Mesenchymal stem cell (in vitro differentiated cells and primary cell): ENCODE measurements around the gene ERBB3.

Experiments used
- DNase-seq: peaks from one replicate; pipeline ENCODE4 v3.0.0-alpha.2; 2013
- H2AFZ ChIP-seq: one replicate; pipeline ENCODE4 v1.6.1; 2013; ENCODE audit warnings: low read depth, mild to moderate bottlenecking, control low read depth, inconsistent platforms, low read length, moderate library complexity
- H2AK5ac ChIP-seq: 2 replicates; pipeline ENCODE4 v1.6.1; 2013; ENCODE audit warnings: low read length, moderate library complexity, mild to moderate bottlenecking, inconsistent platforms; ENCODE audit not compliant: severe bottlenecking
- H2BK120ac ChIP-seq: one replicate; pipeline ENCODE4 v1.6.1; 2013; ENCODE audit warnings: low read depth, mild to moderate bottlenecking, inconsistent platforms, low read length, moderate library complexity
- H2BK12ac ChIP-seq, 2 experiments: one replicate each; pipeline ENCODE4 v1.6.1; 2013; ENCODE audit warnings: inconsistent platforms in 2 of 2, low read length in 2 of 2, mild to moderate bottlenecking in 2 of 2, moderate library complexity in 2 of 2, control low read depth in 1 of 2
- H2BK15ac ChIP-seq: one replicate; pipeline ENCODE4 v1.6.1; 2013; ENCODE audit warnings: mild to moderate bottlenecking, low read depth, inconsistent platforms; ENCODE audit not compliant: poor library complexity, severe bottlenecking
- H2BK5ac ChIP-seq: 2 replicates; pipeline ENCODE4 v1.6.1; 2013; ENCODE audit warnings: low read depth, mild to moderate bottlenecking, low read length, control low read depth, inconsistent platforms; ENCODE audit not compliant: poor library complexity, severe bottlenecking
- H3K14ac ChIP-seq, 2 experiments: one replicate each; pipeline ENCODE4 v1.6.1; 2013; ENCODE audit warnings: inconsistent platforms in 2 of 2, low read length in 2 of 2, control low read depth in 1 of 2, mild to moderate bottlenecking in 1 of 2, moderate library complexity in 1 of 2
- H3K18ac ChIP-seq, 2 experiments: one replicate each; pipeline ENCODE4 v1.6.1; 2013; ENCODE audit warnings: inconsistent platforms in 2 of 2, low read length in 2 of 2, control low read depth in 1 of 2, low read depth in 1 of 2, mild to moderate bottlenecking in 1 of 2
- H3K23ac ChIP-seq, 2 experiments: one replicate each; pipeline ENCODE4 v1.6.1; 2013; ENCODE audit warnings: inconsistent platforms in 2 of 2, low read length in 2 of 2, mild to moderate bottlenecking in 2 of 2, moderate library complexity in 2 of 2, control low read depth in 1 of 2
- H3K27ac ChIP-seq: 2 replicates; pipeline ENCODE4 v1.5.1; 2013; ENCODE audit warnings: mild to moderate bottlenecking, moderate library complexity, low read length, control low read depth, inconsistent platforms; ENCODE audit not compliant: poor library complexity, severe bottlenecking
- H3K27me3 ChIP-seq, 2 experiments: 2 replicates each; pipeline versions ENCODE4 v1.6.1 to v1.7.0; 2013; ENCODE audit warnings: low read length in 2 of 2, mild to moderate bottlenecking in 2 of 2, moderate library complexity in 2 of 2, control low read depth in 1 of 2, inconsistent platforms in 1 of 2; ENCODE audit not compliant: control insufficient read depth in 1 of 2, insufficient read depth in 1 of 2
- H3K36me3 ChIP-seq, 2 experiments: 2 replicates each; pipeline versions ENCODE4 v1.6.1 to v1.7.0; 2013; ENCODE audit warnings: low read length in 2 of 2, control low read depth in 1 of 2, inconsistent platforms in 1 of 2, low read depth in 1 of 2, mild to moderate bottlenecking in 1 of 2; ENCODE audit not compliant: insufficient read depth in 2 of 2, control insufficient read depth in 1 of 2
- H3K4ac ChIP-seq, 2 experiments: one replicate each; pipeline ENCODE4 v1.6.1; 2013; ENCODE audit warnings: inconsistent platforms in 2 of 2, low read length in 2 of 2, mild to moderate bottlenecking in 2 of 2, moderate library complexity in 2 of 2, control low read depth in 1 of 2, low read depth in 1 of 2
- H3K4me1 ChIP-seq: 2 replicates; pipeline ENCODE4 v1.6.1; 2013; ENCODE audit warnings: low read depth, low read length, control low read depth; ENCODE audit not compliant: control insufficient read depth, insufficient read depth
- H3K4me2 ChIP-seq: 2 replicates; pipeline ENCODE4 v1.6.1; 2013; ENCODE audit warnings: low read length, mild to moderate bottlenecking, inconsistent platforms; ENCODE audit not compliant: poor library complexity, severe bottlenecking
- H3K4me3 ChIP-seq, 2 experiments: 2 replicates each; pipeline versions ENCODE4 v1.5.1 to v1.7.0; 2013; ENCODE audit warnings: low read length in 2 of 2, mild to moderate bottlenecking in 2 of 2, control low read depth in 1 of 2, low read depth in 1 of 2; ENCODE audit not compliant: insufficient read depth in 1 of 2
- H3K79me1 ChIP-seq: replicated peaks from 2 replicates; pipeline ENCODE4 v1.6.1; 2013; ENCODE audit warnings: mild to moderate bottlenecking, control low read depth, low read length, inconsistent platforms; ENCODE audit not compliant: poor library complexity, severe bottlenecking
- H3K9ac ChIP-seq: 2 replicates; pipeline ENCODE4 v1.7.0; 2013; ENCODE audit warnings: mild to moderate bottlenecking, low read length, moderate library complexity
- H3K9me3 ChIP-seq: 2 replicates; pipeline ENCODE4 v1.7.0; 2013; ENCODE audit warnings: mild to moderate bottlenecking, low read length; ENCODE audit not compliant: control insufficient read depth
- H4K8ac ChIP-seq: one replicate; pipeline ENCODE4 v1.6.1; 2013; ENCODE audit warnings: inconsistent platforms, mild to moderate bottlenecking, low read length, moderate library complexity
- H4K91ac ChIP-seq: one replicate; pipeline ENCODE4 v1.6.1; 2013; ENCODE audit warnings: mild to moderate bottlenecking, low read length, inconsistent platforms
- WGBS: methylation state at CpG from one replicate; pipeline ENCODE4 v1.1.7; 2013; ENCODE audit warnings: mixed read lengths; 5-methylcytosine and 5-hydroxymethylcytosine counted together

The ERBB3 gene

DNA sequence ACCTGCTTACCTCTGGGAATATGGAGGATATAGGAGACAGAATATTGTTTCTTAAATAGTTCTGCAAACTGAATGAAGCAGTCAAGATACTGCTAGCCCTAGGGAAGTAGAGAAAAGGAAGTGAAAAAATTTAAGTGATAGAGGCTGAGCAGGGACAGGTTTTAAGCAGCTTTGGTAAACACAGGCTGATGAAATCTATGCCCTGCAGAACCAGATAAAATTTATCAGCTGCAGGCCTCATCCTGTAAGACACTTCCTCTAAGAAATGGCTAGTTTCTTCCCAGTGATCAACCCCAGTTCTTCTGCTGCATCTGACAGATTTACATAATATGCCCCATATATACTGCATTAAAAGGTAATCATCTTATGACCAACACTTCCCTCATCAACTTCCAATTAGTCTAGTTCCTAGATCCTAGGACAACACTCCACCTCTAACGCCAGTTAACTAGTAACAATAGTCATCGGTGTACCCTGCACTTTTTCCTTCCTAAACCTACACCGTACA is 46.8 kb downstream of the ERBB3 start:
- Histone ChIP-seq H4K91ac (no peak overlapping the region), H2AK5ac (peak overlapping the region; percentile 31), H2BK120ac (no peak overlapping the region), H3K14ac (no peak overlapping the region), H3K36me3 (peaks cover 26 to 34% of the 10 kb centered on the region in 2 experiments), H2BK5ac (no peak overlapping the region), H3K27me3 (no peaks in the 10 kb centered on the region), H4K8ac (no peak overlapping the region), H2AFZ (no peak overlapping the region), H3K79me1 (peaks cover 36% of the 10 kb centered on the region), H2BK12ac (no peak overlapping the region), H3K4me1 (peaks cover 9% of the 10 kb centered on the region), H3K4me2 (no peak overlapping the region), H3K9me3 (no peaks in the 10 kb centered on the region), H3K27ac (peak overlapping the region; percentile 23), H3K18ac (no peak overlapping the region), H3K4ac (no peak overlapping the region), H3K9ac (peak overlapping the region; percentile 92), H3K4me3 (peak overlapping the region in 1 of 2 experiments; percentile 76), H2BK15ac (no peak overlapping the region), H3K23ac (no peak overlapping the region)
- 93% methylated on average over 3 of the region's 3 CpGs for WGBS
- DNase-seq, result no peak

DNA sequence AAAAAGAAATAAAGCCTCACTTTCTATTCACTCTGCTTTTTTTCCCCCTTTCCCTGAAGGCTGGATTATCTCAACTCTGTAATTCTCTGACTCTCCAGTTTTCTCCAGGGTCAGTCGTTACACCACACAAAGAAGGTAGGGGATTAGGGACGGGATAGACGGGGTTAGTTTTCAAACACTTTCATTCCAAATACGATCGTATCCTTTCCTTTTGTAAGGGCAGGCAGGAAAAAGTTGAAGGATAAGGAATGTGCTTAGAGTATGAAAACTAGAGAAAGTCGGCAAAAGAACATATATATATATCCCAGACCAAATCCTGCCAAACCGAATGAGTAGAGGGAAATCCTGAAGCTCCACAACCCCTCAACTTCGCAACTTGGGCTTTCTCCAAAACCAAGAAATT is 47.5 kb downstream of the ERBB3 start:
- H3K14ac ChIP-seq, result no peak overlapping the region
- H2BK120ac ChIP-seq, result no peak overlapping the region
- under 1% methylated on average over 3 of the region's 8 CpGs for WGBS
- no peak overlapping the region for H2AFZ ChIP-seq
- H4K8ac ChIP-seq, result no peak overlapping the region
- H3K9ac ChIP-seq, result peak overlapping the region; percentile 92
- H3K23ac ChIP-seq, result no peak overlapping the region
- no peak overlapping the region for H2AK5ac ChIP-seq
- peaks cover 30 to 37% of the 10 kb centered on the region in 2 experiments for H3K36me3 ChIP-seq
- peaks cover 9% of the 10 kb centered on the region for H3K4me1 ChIP-seq
- no peaks in the 10 kb centered on the region for H3K9me3 ChIP-seq
- H2BK5ac ChIP-seq, result no peak overlapping the region
- H3K27ac ChIP-seq, result peak overlapping the region; percentile 50
- H3K4ac ChIP-seq, result no peak overlapping the region
- H3K27me3 ChIP-seq, result no peaks in the 10 kb centered on the region
- no peak for DNase-seq
- no peak overlapping the region for H3K18ac ChIP-seq
- H3K79me1 ChIP-seq, result peaks cover 36% of the 10 kb centered on the region
- H2BK12ac ChIP-seq, result no peak overlapping the region
- H3K4me3 ChIP-seq, result peak overlapping the region in 1 of 2 experiments; percentile 76
- no peak overlapping the region for H4K91ac ChIP-seq
- H2BK15ac ChIP-seq, result no peak overlapping the region
- H3K4me2 ChIP-seq, result peak overlapping the region; percentile 62

DNA sequence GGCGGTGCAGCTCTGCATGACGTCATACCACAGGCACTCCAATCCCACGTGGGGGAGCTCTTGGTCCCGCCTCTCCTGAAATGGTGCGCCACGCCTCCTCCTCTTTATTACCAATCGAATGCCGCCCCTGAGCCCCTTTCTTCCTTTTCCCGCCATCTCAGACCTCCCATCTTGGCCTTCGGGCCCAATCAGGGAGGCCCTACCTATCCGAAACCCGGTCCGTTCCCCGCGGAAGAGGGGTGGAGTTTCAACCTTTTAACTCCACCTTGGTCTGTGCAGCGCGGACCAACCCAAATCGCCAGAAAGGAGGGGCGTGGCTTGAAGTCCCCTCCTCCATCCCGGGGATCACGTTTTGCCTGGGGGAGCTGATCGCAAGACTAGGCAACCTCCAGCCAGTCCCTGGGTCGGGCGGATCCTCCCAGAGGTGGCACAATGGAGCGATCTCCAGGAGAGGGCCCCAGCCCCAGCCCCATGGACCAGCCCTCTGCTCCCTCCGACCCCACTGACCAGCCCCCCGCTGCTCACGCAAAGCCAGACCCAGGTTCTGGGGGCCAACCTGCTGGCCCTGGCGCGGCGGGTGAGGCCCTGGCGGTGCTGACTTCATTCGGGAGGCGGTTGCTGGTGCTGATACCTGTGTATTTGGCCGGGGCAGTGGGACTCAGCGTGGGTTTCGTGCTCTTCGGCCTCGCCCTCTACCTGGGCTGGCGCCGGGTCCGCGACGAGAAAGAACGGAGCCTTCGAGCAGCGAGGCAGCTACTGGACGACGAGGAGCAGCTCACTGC is 48.1 kb downstream of the ERBB3 start, which contains the start of gene ESYT1:
Gene ESYT1 (plus strand): TSS at position 380 of the 782 bp plus-strand sequence. CDS start 53 bp downstream, at position 433.
- H2AK5ac ChIP-seq, result no peak within 1 kb of the TSS
- H3K4ac ChIP-seq, result peak within 1 kb of the TSS; percentile 80 to 86
- peak within 1 kb of the TSS; percentile 93 for H3K9ac ChIP-seq
- H3K4me3 ChIP-seq, result peak within 1 kb of the TSS; percentile 83 to 96
- H3K4me1 ChIP-seq, result peaks cover 9% of the 10 kb centered on the region
- peak; percentile 100 for DNase-seq
- peak within 1 kb of the TSS; percentile 96 for H2BK15ac ChIP-seq
- peaks cover 28 to 36% of the 10 kb centered on the region in 2 experiments for H3K36me3 ChIP-seq
- H4K8ac ChIP-seq, result no peak within 1 kb of the TSS
- no peaks in the 10 kb centered on the region for H3K27me3 ChIP-seq
- under 1% methylated on average over 46 of the region's 49 CpGs for WGBS
- peak within 1 kb of the TSS; percentile 23 for H4K91ac ChIP-seq
- peak within 1 kb of the TSS in 1 of 2 experiments; percentile 88 for H3K14ac ChIP-seq
- peak within 1 kb of the TSS; percentile 50 for H3K27ac ChIP-seq
- peak within 1 kb of the TSS in 1 of 2 experiments; percentile 59 for H3K23ac ChIP-seq
- peak within 1 kb of the TSS in 1 of 2 experiments; percentile 60 for H2BK12ac ChIP-seq
- peaks cover 32% of the 10 kb centered on the region for H3K79me1 ChIP-seq
- H3K18ac ChIP-seq, result peak within 1 kb of the TSS; percentile 82 to 90
- no peak within 1 kb of the TSS for H2BK5ac ChIP-seq
- peak within 1 kb of the TSS; percentile 46 for H2AFZ ChIP-seq
- no peak within 1 kb of the TSS for H2BK120ac ChIP-seq
- no peaks in the 10 kb centered on the region for H3K9me3 ChIP-seq
- H3K4me2 ChIP-seq, result peak within 1 kb of the TSS; percentile 87

DNA sequence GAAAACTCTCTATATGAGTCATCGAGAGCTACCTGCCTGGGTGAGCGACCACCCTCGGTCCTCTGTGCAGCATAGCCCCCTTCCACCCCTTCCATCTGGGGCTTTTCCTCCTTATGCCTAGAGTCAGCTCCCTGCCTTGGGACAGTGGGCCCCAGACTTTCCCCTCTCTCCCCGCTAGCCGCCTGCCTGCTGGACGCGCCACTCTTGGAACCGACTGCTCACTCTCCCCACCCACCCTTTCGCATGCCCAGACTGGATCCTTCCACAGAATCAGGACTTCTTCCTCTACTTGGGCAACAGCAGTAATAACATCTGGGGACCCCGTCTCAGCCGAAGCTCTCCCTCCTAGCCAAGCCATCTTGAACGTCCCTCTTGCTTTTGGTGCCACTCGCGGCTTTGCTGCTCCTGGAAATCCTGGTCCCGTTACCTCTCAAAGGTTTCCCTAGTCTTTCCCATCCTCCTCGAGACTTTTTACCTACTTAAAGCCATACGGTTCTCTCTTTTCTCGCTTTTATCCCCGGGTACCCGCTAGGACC is 48.8 kb downstream of the ERBB3 start:
- H2BK12ac ChIP-seq, result peak overlapping the region in 1 of 2 experiments; percentile 60

More for the DNA sequence above, 48.8 kb downstream of the ERBB3 start:
- Histone ChIP-seq H3K27ac (peak overlapping the region; percentile 48), H3K36me3 (peaks cover 35 to 40% of the 10 kb centered on the region in 2 experiments), H3K4me3 (peak overlapping the region; percentile 83 to 96), H2AK5ac (no peak overlapping the region), H3K4me1 (peaks cover 9% of the 10 kb centered on the region), H3K18ac (peak overlapping the region; percentile 82 to 90), H3K9me3 (no peaks in the 10 kb centered on the region), H2BK120ac (no peak overlapping the region), H3K27me3 (no peaks in the 10 kb centered on the region), H3K4me2 (peak overlapping the region; percentile 87), H4K8ac (no peak overlapping the region), H3K79me1 (peaks cover 35% of the 10 kb centered on the region), H2BK15ac (peak overlapping the region; percentile 96), H3K14ac (peak overlapping the region in 1 of 2 experiments; percentile 88), H2BK5ac (no peak overlapping the region), H2AFZ (peak overlapping the region; percentile 46), H4K91ac (no peak overlapping the region), H3K23ac (peak overlapping the region in 1 of 2 experiments; percentile 59), H3K4ac (peak overlapping the region; percentile 80 to 86), H3K9ac (peak overlapping the region; percentile 93)
- DNase-seq, result peak; percentile 55
- WGBS, result under 1% methylated on average over 20 of the region's 20 CpGs
